ENCODE data around the gene DNAJB2. TPM values are rescaled to one million over a fixed set of nuclear protein-coding genes. Genes with fewer than 3 reads are reported as not detected.

DNAJB2 gene
- total RNA-seq, 6 experiments from 2014 or later = 32.6 to 52.1 (median 39.9) TPM

DNA sequence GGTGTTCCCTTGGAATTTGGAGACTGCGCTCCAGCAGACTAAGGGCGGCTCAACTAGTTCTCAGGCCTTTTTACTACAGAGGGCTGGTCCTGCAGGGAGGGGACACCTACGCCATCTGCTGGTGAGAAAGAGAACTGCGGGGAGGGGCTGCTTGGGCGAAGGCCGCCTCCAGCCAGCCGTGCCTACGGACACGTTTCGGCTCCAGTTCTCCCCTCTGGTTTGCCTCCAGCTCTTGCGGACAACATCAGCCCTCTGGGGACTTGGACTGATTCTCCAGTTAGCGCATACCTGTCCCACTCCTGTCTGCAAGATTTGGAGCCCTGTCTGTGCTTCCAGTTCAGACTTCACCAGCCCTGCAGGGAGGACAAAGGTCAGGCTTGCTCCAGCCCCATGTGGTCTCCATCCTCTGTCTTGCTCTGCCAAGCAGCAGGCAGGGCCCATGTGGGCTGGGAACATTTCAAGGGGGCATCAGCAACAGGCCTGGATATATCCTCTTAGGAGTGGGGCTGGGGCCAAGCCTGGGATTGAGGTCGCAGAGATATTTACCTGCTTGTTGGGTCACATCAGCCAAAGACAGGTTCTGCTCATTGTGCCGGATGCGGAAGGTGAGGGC, 19.7 kb downstream of the DNAJB2 start:
- no peak overlapping the region for H3K27ac ChIP-seq
- ATAC-seq = peak; percentile 79 to 84 (median 83)
- H3K4me3 ChIP-seq = no peak overlapping the region
- WGBS (ENCODE audit: insufficient coverage, low coverage, low lambda C conversion rate, missing lambda C conversion rate) = 2% methylated on average over 9 of the region's 15 CpGs
- H3K36me3 ChIP-seq = no peaks in the 10 kb centered on the region
- H3K9me3 ChIP-seq = no peaks in the 10 kb centered on the region
- DNase-seq = peak; percentile 85 to 88 (median 87)
- no peaks in the 10 kb centered on the region for H3K27me3 ChIP-seq
- intact Hi-C loops (cut with DNase I) = loop anchor here in 1 of 2 donors (5.0 to 10.0 kb wide), 3 partner anchors 74 to 274 kb away; partner anchors contain the start of genes ANKZF1, ATG9A and NHEJ1
- H3K4me1 ChIP-seq = peaks cover 0 to 2% (median 0%) of the 10 kb centered on the region in 4 donors
- no peak for TF ChIP-seq POLR2A (IDR thresholded peaks at IDR 0.05)
- TF ChIP-seq, protein P1, sequence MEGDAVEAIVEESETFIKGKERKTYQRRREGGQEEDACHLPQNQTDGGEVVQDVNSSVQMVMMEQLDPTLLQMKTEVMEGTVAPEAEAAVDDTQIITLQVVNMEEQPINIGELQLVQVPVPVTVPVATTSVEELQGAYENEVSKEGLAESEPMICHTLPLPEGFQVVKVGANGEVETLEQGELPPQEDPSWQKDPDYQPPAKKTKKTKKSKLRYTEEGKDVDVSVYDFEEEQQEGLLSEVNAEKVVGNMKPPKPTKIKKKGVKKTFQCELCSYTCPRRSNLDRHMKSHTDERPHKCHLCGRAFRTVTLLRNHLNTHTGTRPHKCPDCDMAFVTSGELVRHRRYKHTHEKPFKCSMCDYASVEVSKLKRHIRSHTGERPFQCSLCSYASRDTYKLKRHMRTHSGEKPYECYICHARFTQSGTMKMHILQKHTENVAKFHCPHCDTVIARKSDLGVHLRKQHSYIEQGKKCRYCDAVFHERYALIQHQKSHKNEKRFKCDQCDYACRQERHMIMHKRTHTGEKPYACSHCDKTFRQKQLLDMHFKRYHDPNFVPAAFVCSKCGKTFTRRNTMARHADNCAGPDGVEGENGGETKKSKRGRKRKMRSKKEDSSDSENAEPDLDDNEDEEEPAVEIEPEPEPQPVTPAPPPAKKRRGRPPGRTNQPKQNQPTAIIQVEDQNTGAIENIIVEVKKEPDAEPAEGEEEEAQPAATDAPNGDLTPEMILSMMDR (IDR thresholded peaks at IDR 0.05) = peak; percentile 96 to 100 (median 100)

DNA sequence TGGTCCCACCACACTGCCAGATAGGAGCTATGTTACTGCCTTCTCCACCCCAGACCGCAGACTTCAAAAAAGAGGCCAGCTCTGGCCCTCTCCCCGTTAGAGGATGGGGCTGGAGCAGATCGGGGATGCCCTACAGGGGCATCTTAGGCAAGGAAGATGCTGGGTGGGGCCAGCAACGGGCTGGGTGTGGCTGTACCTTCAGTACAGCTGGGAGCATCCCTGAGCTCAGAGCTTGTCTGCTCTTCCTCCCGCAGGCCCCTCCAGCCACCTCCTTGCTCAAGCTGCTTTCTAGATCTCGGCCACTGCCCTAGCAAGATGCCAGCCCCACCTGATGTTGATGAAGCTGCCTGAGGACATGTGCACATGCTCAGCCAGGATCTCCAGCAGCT, 20.2 kb downstream of the DNAJB2 start:
- Histone ChIP-seq H3K36me3 (no peaks in the 10 kb centered on the region), H3K27ac (no peak overlapping the region), H3K27me3 (no peaks in the 10 kb centered on the region), H3K4me3 (no peak overlapping the region), H3K4me1 (peaks cover 0 to 2% (median 0%) of the 10 kb centered on the region in 4 donors), H3K9me3 (no peaks in the 10 kb centered on the region)
- DNase-seq (no peak), ATAC-seq (no peak)
- no CpG with 5 or more reads among the region's 6 CpGs for WGBS (ENCODE audit: insufficient coverage, low coverage, low lambda C conversion rate, missing lambda C conversion rate)
- TF ChIP-seq, protein P1 (IDR thresholded peaks at IDR 0.05) = no peak
- no peak for TF ChIP-seq POLR2A (IDR thresholded peaks at IDR 0.05)
- intact Hi-C loops (cut with DNase I) = loop anchor here in 1 of 2 donors (5.0 to 10.0 kb wide), 3 partner anchors 75 to 275 kb away; partner anchors contain the start of genes ANKZF1, ATG9A and NHEJ1

DNA sequence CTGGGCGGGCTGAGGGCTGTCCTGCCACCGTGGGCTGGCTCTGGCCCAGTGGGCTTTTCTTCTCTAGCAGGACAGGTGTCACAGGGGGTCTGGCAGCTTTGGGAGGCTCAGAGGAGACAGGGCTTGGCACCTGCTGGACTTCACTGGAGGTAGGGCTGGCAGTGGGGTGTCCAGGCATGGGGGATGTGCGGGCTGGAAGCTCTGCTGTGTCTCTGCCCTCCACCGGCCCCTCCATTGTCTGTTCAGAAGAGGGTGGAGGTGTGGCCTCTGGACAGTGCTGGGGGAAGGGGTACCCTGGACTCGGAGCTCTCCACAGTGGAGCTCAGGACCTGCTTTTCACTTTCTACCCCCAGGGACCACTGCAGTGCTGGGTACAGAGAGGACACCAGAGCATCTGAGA, 20.9 kb downstream of the DNAJB2 start:
- H3K4me3 ChIP-seq = no peak overlapping the region
- no peaks in the 10 kb centered on the region for H3K36me3 ChIP-seq
- no peaks in the 10 kb centered on the region for H3K27me3 ChIP-seq
- H3K9me3 ChIP-seq = no peaks in the 10 kb centered on the region
- ATAC-seq (no peak), DNase-seq (no peak)
- intact Hi-C loops (cut with DNase I) = loop anchor here in 1 of 2 donors (5.0 kb wide), 1 partner anchor 133 kb away; no protein-coding TSS in a partner anchor
- 55% methylated on average over 3 of the region's 5 CpGs for WGBS (ENCODE audit: insufficient coverage, low coverage, low lambda C conversion rate, missing lambda C conversion rate)
- H3K27ac ChIP-seq = no peak overlapping the region
- peaks cover 0 to 1% (median 0%) of the 10 kb centered on the region in 4 donors for H3K4me1 ChIP-seq
- TF ChIP-seq, protein P1 (IDR thresholded peaks at IDR 0.05) = no peak
- no peak for TF ChIP-seq POLR2A (IDR thresholded peaks at IDR 0.05)

DNA sequence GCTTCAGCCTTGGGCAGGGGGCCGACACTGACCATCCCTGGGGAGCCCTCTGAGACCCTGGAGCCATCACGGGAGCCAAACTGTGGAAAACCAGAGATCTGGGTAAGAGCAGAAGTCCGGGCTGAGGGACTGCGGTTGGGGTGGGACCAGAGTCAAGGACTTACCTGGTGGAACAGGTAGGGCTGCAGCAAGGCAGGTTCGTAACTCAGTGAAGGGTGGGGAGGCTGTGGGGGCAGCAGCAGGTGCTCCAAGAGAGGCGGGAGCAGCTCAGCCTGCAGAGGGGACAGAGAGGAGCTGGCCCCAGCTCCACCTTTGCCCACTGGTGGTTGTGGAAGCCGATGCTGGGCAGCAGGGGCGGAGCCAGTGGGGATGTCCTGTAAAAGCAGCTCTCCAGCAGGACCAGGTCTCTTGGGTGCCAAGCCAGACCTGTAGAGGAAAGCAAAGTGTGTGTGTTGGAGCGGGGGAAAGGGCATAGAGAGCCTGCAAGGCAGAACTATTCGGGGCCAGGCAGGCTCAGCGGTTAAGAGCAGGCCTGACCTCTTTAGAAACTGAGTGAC, 23.3 kb downstream of the DNAJB2 start:
- no peak for DNase-seq
- 58% methylated on average over 7 of the region's 11 CpGs for WGBS (ENCODE audit: insufficient coverage, low coverage, low lambda C conversion rate, missing lambda C conversion rate)

DNA sequence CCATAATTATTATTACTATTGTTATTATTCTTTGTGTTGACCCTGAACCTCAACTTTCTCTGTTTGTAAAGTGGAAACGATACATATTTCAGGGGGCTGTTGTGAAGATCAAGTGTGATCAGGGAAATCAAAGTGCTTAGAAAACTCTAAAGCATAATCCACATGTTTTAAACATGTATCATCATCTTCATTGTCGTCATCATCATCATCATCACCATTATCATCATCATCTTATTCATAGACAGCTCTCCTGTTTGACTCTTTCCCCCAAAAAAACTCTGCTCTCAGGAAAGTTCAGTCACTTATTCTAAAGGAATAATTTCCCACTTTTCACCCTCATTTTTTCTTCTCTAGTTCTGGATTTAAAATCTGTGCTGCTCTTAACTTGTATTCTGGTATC, 25.1 kb downstream of the DNAJB2 start:
- Histone ChIP-seq H3K27ac (no peak overlapping the region), H3K4me1 (peaks cover 0 to 3% (median 0%) of the 10 kb centered on the region in 4 donors), H3K4me3 (no peak overlapping the region), H3K9me3 (no peaks in the 10 kb centered on the region), H3K36me3 (no peaks in the 10 kb centered on the region), H3K27me3 (peaks cover 0 to under 1% of the 10 kb centered on the region in 2 donors)
- DNase-seq (no peak), ATAC-seq (no peak)
- 27% methylated on average over 2 of the region's 2 CpGs for WGBS (ENCODE audit: insufficient coverage, low coverage, low lambda C conversion rate, missing lambda C conversion rate)
- no peak for TF ChIP-seq POLR2A (IDR thresholded peaks at IDR 0.05)
- TF ChIP-seq, protein P1 (IDR thresholded peaks at IDR 0.05) = no peak
- intact Hi-C loops (cut with DNase I) = loop anchor here in 1 of 2 donors (5.0 kb wide), 1 partner anchor 137 kb away; no protein-coding TSS in a partner anchor

More for the DNA sequence above, 23.3 kb downstream of the DNAJB2 start:
- Histone ChIP-seq H3K9me3 (no peaks in the 10 kb centered on the region), H3K27ac (no peak overlapping the region), H3K27me3 (no peaks in the 10 kb centered on the region), H3K4me3 (no peak overlapping the region), H3K36me3 (no peaks in the 10 kb centered on the region), H3K4me1 (no peaks in the 10 kb centered on the region)
- ATAC-seq = no peak
- intact Hi-C loops (cut with DNase I) = loop anchor here in 1 of 2 donors (5.0 kb wide), 1 partner anchor 135 kb away; no protein-coding TSS in a partner anchor
- TF ChIP-seq POLR2A (IDR thresholded peaks at IDR 0.05) = no peak
